Liver (tissue), 9 donors: ENCODE data around the gene TPST2. TPM values are rescaled to one million over a fixed set of nuclear protein-coding genes. Genes with fewer than 3 reads are reported as not detected.

Source experiments
- DNase-seq: peaks from one replicate; pipeline ENCODE4 v3.0.0-alpha.2; 2017; ENCODE audit warnings: low spot score
- H3K27ac ChIP-seq, 2 donors: one replicate each; pipeline ENCODE4 v1.7.0; 2013; ENCODE audit warnings: inconsistent platforms in 2 of 2, low read length in 2 of 2, control low read depth in 1 of 2, low read depth in 1 of 2, mild to moderate bottlenecking in 1 of 2
- H3K27me3 ChIP-seq, 4 donors: one replicate each; pipeline versions ENCODE4 v1.6.1 to v1.7.0; 2013; ENCODE audit warnings: low read length in 3 of 4, inconsistent platforms in 1 of 4, mild to moderate bottlenecking in 1 of 4, moderate library complexity in 1 of 4; ENCODE audit not compliant: control insufficient read depth in 4 of 4, insufficient read depth in 4 of 4
- H3K36me3 ChIP-seq, 4 donors: one replicate each; pipeline versions ENCODE4 v1.6.1 to v1.7.0; 2013; ENCODE audit warnings: low read length in 3 of 4, mild to moderate bottlenecking in 3 of 4, low read depth in 1 of 4, moderate library complexity in 1 of 4; ENCODE audit not compliant: control insufficient read depth in 4 of 4, insufficient read depth in 3 of 4
- H3K4me1 ChIP-seq, 4 donors: one replicate each; pipeline versions ENCODE4 v1.6.1 to v1.7.0; 2013; ENCODE audit warnings: low read length in 3 of 4, mild to moderate bottlenecking in 3 of 4, moderate library complexity in 1 of 4; ENCODE audit not compliant: control insufficient read depth in 4 of 4, insufficient read depth in 4 of 4
- H3K4me3 ChIP-seq, 3 donors: one replicate each; pipeline versions ENCODE4 v1.6.1 to v1.7.0; 2013; ENCODE audit warnings: low read length in 3 of 3, control low read depth in 1 of 3, low read depth in 1 of 3, mild to moderate bottlenecking in 1 of 3
- H3K9ac ChIP-seq, 2 donors: one replicate each; pipeline ENCODE4 v1.7.0; 2013; ENCODE audit warnings: low read length in 2 of 2, mild to moderate bottlenecking in 2 of 2, moderate library complexity in 2 of 2, control low read depth in 1 of 2, low read depth in 1 of 2
- H3K9me3 ChIP-seq, 4 donors: one replicate each; pipeline versions ENCODE4 v1.6.1 to v1.7.0; 2013; ENCODE audit warnings: low read length in 3 of 4; ENCODE audit not compliant: control insufficient read depth in 4 of 4
- EGR1 ChIP-seq, 2 donors: IDR thresholded peaks; 2 replicates each; pipeline ENCODE4 v1.6.1; 2016 to 2018; ENCODE audit warnings: antibody characterized with exemption in 2 of 2, low read depth in 2 of 2
- FOXA1 ChIP-seq: IDR thresholded peaks from 2 replicates; pipeline ENCODE4 v1.6.1; 2016; ENCODE audit warnings: antibody characterized with exemption
- FOXA2 ChIP-seq: IDR thresholded peaks from 2 replicates; pipeline ENCODE4 v1.6.1; 2016; ENCODE audit warnings: antibody characterized with exemption
- GABPA ChIP-seq, 2 donors: IDR thresholded peaks in 1 of 2; conservative IDR thresholded peaks in 1 of 2; 2 replicates each; pipeline ENCODE4 v1.6.1; 2016; ENCODE audit warnings: antibody characterized with exemption in 2 of 2, mild to moderate bottlenecking in 1 of 2, moderate library complexity in 1 of 2
- HNF4A ChIP-seq, 2 donors: conservative IDR thresholded peaks; 2 replicates each; pipeline ENCODE4 v1.6.1; 2016; ENCODE audit warnings: antibody characterized with exemption in 2 of 2, mild to moderate bottlenecking in 2 of 2
- HNF4G ChIP-seq: IDR thresholded peaks from 2 replicates; pipeline ENCODE4 v1.6.1; 2016; ENCODE audit warnings: antibody characterized with exemption
- JUND ChIP-seq, 2 donors: IDR thresholded peaks; 2 replicates each; pipeline ENCODE4 v1.6.1; 2016; ENCODE audit warnings: antibody characterized with exemption in 2 of 2
- NR2F2 ChIP-seq: IDR thresholded peaks from 2 replicates; pipeline ENCODE4 v1.6.1; 2016; ENCODE audit warnings: antibody characterized with exemption
- RAD21 ChIP-seq, 2 donors: IDR thresholded peaks; 2 replicates each; pipeline ENCODE4 v1.6.1; 2016; ENCODE audit warnings: antibody characterized with exemption in 2 of 2, mild to moderate bottlenecking in 2 of 2
- RXRA ChIP-seq, 2 donors: IDR thresholded peaks; 2 replicates each; pipeline ENCODE4 v1.6.1; 2017 to 2018; ENCODE audit warnings: antibody characterized with exemption in 2 of 2, mild to moderate bottlenecking in 1 of 2
- SP1 ChIP-seq: IDR thresholded peaks from 2 replicates; pipeline ENCODE4 v1.6.1; 2018; ENCODE audit warnings: antibody characterized with exemption, mild to moderate bottlenecking
- TAF1 ChIP-seq: conservative IDR thresholded peaks from 2 replicates; pipeline ENCODE4 v1.6.1; 2016; ENCODE audit warnings: antibody characterized with exemption, mild to moderate bottlenecking
- YY1 ChIP-seq: IDR thresholded peaks from 2 replicates; pipeline ENCODE4 v1.6.1; 2016; ENCODE audit warnings: antibody characterized with exemption, mild to moderate bottlenecking
- ZBTB33 ChIP-seq: IDR thresholded peaks from 2 replicates; pipeline ENCODE4 v1.6.1; 2016; ENCODE audit warnings: antibody characterized with exemption
- WGBS: extraction: QIAGEN DNeasy Blood & Tissue Kit; methylation state at CpG from one replicate; pipeline ENCODE4 v1.1.7; 2013; 5-methylcytosine and 5-hydroxymethylcytosine counted together
- polyA plus RNA-seq, 2 donors: library from polyadenylated mRNA; stranded (reverse) in 1 of 2; unstranded in 1 of 2; fragments of 200-250 nt in 1 of 2; fragments of >200 nt in 1 of 2; fragmentation: Nextera tagmentation in 1 of 2; extraction: Ambion mirVana in 1 of 2; gene quantifications; one replicate each; pipeline versions ENCODE4 v1.2.1 to v1.2.3, GENCODE V29; 2013 to 2015
- total RNA-seq, 2 donors: library from RNA; depleted of rRNA; stranded (reverse); fragments of >200 nt; gene quantifications; one replicate each; pipeline ENCODE4 v1.2.3, GENCODE V29; 2014
- TF ChIP-seq, protein P1 (sequence below): fragments of 150-350 bp; IDR thresholded peaks from 2 replicates; pipeline ENCODE4 v1.5.1; 2017; ENCODE audit warnings: improper control_type of control experiment, low read depth, low read length; ENCODE audit not compliant: missing input control
- TF ChIP-seq, protein P2 (sequence below): IDR thresholded peaks from 2 replicates; pipeline ENCODE4 v1.6.1; 2016; ENCODE audit warnings: antibody characterized with exemption
- TF ChIP-seq, protein P3 (sequence below): IDR thresholded peaks from 2 replicates; pipeline ENCODE4 v1.6.1; 2016; ENCODE audit warnings: antibody characterized with exemption, mild to moderate bottlenecking
- TF ChIP-seq, protein P4 (sequence below): IDR thresholded peaks from 2 replicates; pipeline ENCODE4 v1.6.1; 2016; ENCODE audit warnings: antibody characterized with exemption
- donor health status: healthy.
- donor health status: healthy.
- donor health status: healthy.
- donor health status: healthy.
- donor health status: healthy.

The TPST2 gene
- total and polyA plus RNA-seq, 4 donors: 33.3 to 109 (median 69.7) TPM

DNA sequence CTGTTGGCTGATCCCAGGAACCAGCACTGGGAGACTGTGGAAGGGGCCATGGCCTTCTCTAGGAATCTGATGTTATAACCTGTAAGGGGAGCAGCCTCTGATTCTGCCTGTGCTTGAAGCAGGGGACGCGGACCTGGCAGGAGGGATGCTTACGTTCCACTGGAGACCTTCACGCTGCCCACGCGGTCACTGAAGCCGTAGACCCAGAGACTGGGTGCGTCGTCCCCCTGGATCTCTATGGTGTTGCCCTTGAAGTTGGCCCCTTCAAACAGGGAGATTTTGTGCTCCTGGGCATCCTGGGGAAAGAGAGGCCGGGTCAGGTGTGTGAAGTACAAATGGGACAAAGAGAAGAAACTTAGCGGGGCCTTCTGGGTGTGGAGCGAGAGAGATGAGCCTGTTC lies 11.8 kb upstream of the TPST2 start:
- Histone ChIP-seq H3K36me3 (no peaks in the 10 kb centered on the region), H3K27ac (no peak overlapping the region), H3K4me1 (peaks cover 0 to 4% (median 2%) of the 10 kb centered on the region in 4 donors)

DNA sequence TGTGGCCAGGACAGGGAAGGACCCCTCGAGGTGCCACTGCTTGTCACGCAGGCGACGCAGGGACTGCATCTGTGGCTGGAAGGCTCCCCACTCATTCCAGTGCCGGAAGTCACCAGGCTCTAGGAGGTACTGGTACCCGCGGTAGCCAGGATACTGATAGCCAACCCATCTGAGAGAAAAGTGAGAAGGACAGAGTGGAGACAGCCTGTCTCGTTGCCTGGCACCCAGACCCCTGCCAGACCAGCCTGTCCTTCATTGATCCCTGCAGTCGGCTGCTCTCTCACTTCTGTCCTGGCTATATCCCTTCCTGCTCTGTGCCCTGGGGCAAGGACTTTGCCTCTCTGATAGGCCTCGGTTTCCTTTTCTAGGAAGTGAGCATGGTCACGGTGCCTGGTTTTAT lies 9.6 kb upstream of the TPST2 start:
- H3K9ac ChIP-seq: no peak overlapping the region
- H3K27ac ChIP-seq: no peak overlapping the region
- no peaks in the 10 kb centered on the region for H3K9me3 ChIP-seq
- no peak for DNase-seq
- H3K36me3 ChIP-seq: no peaks in the 10 kb centered on the region
- H3K4me1 ChIP-seq: peaks cover 0 to 4% (median 2%) of the 10 kb centered on the region in 4 donors
- 85% methylated on average over 11 of the region's 11 CpGs for WGBS
- TF ChIP-seq EGR1 (IDR thresholded peaks at IDR 0.05; ENCODE audit: low read depth in 2 of 2): no peak
- TF ChIP-seq RAD21 (IDR thresholded peaks at IDR 0.05): no peak
- no peak for TF ChIP-seq FOXA1
- TF ChIP-seq ZBTB33: no peak
- no peak for TF ChIP-seq TAF1
- no peak for TF ChIP-seq FOXA2
- TF ChIP-seq, protein P1, sequence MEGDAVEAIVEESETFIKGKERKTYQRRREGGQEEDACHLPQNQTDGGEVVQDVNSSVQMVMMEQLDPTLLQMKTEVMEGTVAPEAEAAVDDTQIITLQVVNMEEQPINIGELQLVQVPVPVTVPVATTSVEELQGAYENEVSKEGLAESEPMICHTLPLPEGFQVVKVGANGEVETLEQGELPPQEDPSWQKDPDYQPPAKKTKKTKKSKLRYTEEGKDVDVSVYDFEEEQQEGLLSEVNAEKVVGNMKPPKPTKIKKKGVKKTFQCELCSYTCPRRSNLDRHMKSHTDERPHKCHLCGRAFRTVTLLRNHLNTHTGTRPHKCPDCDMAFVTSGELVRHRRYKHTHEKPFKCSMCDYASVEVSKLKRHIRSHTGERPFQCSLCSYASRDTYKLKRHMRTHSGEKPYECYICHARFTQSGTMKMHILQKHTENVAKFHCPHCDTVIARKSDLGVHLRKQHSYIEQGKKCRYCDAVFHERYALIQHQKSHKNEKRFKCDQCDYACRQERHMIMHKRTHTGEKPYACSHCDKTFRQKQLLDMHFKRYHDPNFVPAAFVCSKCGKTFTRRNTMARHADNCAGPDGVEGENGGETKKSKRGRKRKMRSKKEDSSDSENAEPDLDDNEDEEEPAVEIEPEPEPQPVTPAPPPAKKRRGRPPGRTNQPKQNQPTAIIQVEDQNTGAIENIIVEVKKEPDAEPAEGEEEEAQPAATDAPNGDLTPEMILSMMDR: no peak
- no peak for TF ChIP-seq SP1
- TF ChIP-seq, protein P2, sequence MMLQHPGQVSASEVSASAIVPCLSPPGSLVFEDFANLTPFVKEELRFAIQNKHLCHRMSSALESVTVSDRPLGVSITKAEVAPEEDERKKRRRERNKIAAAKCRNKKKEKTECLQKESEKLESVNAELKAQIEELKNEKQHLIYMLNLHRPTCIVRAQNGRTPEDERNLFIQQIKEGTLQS: no peak
- no peak for TF ChIP-seq RXRA (IDR thresholded peaks at IDR 0.05)
- TF ChIP-seq NR2F2: no peak
- TF ChIP-seq HNF4G: no peak
- TF ChIP-seq, protein P3, sequence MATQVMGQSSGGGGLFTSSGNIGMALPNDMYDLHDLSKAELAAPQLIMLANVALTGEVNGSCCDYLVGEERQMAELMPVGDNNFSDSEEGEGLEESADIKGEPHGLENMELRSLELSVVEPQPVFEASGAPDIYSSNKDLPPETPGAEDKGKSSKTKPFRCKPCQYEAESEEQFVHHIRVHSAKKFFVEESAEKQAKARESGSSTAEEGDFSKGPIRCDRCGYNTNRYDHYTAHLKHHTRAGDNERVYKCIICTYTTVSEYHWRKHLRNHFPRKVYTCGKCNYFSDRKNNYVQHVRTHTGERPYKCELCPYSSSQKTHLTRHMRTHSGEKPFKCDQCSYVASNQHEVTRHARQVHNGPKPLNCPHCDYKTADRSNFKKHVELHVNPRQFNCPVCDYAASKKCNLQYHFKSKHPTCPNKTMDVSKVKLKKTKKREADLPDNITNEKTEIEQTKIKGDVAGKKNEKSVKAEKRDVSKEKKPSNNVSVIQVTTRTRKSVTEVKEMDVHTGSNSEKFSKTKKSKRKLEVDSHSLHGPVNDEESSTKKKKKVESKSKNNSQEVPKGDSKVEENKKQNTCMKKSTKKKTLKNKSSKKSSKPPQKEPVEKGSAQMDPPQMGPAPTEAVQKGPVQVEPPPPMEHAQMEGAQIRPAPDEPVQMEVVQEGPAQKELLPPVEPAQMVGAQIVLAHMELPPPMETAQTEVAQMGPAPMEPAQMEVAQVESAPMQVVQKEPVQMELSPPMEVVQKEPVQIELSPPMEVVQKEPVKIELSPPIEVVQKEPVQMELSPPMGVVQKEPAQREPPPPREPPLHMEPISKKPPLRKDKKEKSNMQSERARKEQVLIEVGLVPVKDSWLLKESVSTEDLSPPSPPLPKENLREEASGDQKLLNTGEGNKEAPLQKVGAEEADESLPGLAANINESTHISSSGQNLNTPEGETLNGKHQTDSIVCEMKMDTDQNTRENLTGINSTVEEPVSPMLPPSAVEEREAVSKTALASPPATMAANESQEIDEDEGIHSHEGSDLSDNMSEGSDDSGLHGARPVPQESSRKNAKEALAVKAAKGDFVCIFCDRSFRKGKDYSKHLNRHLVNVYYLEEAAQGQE: no peak
- TF ChIP-seq, protein P4, sequence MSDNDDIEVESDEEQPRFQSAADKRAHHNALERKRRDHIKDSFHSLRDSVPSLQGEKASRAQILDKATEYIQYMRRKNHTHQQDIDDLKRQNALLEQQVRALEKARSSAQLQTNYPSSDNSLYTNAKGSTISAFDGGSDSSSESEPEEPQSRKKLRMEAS: no peak
- no peak for TF ChIP-seq GABPA (IDR thresholded peaks at IDR 0.05 in 1 of 2, conservative IDR thresholded peaks at IDR 0.05 in 1 of 2)
- no peak for TF ChIP-seq JUND (IDR thresholded peaks at IDR 0.05)
- TF ChIP-seq HNF4A (conservative IDR thresholded peaks at IDR 0.05): no peak
- no peak for TF ChIP-seq YY1
- no peak overlapping the region for H3K4me3 ChIP-seq
- no peaks in the 10 kb centered on the region for H3K27me3 ChIP-seq

More for the DNA sequence above, 11.8 kb upstream of the TPST2 start:
- 94% methylated on average over 12 of the region's 12 CpGs for WGBS
- Histone ChIP-seq H3K9me3 (no peaks in the 10 kb centered on the region), H3K27me3 (no peaks in the 10 kb centered on the region), H3K4me3 (no peak overlapping the region), H3K9ac (no peak overlapping the region)
- DNase-seq: no peak
- TF ChIP-seq YY1 (no peak), FOXA2 (no peak), ZBTB33 (no peak), FOXA1 (no peak)
